ENCODE measurements around the gene CHPT1.

Gene CHPT1

GRCh38 chr12:101761350-101761749 lies 63.9 kb downstream of the CHPT1 start:
- DNase-seq: no peak

- DNase-seq: no peak
Observed at GRCh38 chr12:101761781-101762180, 64.3 kb downstream of the CHPT1 start.

- DNase-seq: no peak
Observed at GRCh38 chr12:101763246-101763931, 65.9 kb downstream of the CHPT1 start.

GRCh38 chr12:101764051-101764792 lies 66.8 kb downstream of the CHPT1 start:
- no peak for DNase-seq

GRCh38 chr12:101767537-101767936 lies 70.1 kb downstream of the CHPT1 start:
- no peak for DNase-seq

- DNase-seq: no peak
Observed at GRCh38 chr12:101768781-101769180, 71.3 kb downstream of the CHPT1 start.

GRCh38 chr12:101769865-101770264 lies 72.4 kb downstream of the CHPT1 start:
- no peak for DNase-seq

GRCh38 chr12:101772012-101772775 lies 74.8 kb downstream of the CHPT1 start:
- no peak for DNase-seq

GRCh38 chr12:101773650-101774162 lies 76.3 kb downstream of the CHPT1 start:
- DNase-seq: peak; percentile 25

GRCh38 chr12:101775816-101776215 lies 78.4 kb downstream of the CHPT1 start:
- no peak for DNase-seq

GRCh38 chr12:101777485-101777884 lies 80.0 kb downstream of the CHPT1 start:
- no peak for DNase-seq

GRCh38 chr12:101777978-101778377 lies 80.5 kb downstream of the CHPT1 start:
- no peak for DNase-seq
